Vagina (tissue), 2 donors: ENCODE measurements around the gene GFRA1. TPM values are rescaled to one million over a fixed set of nuclear protein-coding genes. Genes with fewer than 3 reads are reported as not detected.

Experiments used
- DNase-seq, 2 donors: peaks; one replicate each; pipeline ENCODE4 v3.0.0-alpha.2; 2017; ENCODE audit errors: extremely low spot score in 2 of 2
- H3K27ac ChIP-seq: fragments of 200-600 bp; sonication (generic); one replicate; pipeline ENCODE4 v1.5.1; 2019
- H3K27me3 ChIP-seq: fragments of 200-600 bp; sonication (generic); one replicate; pipeline ENCODE4 v1.5.1; 2019
- H3K36me3 ChIP-seq, 2 donors: fragments of 200-600 bp; sonication (generic); one replicate each; pipeline ENCODE4 v1.5.1; 2017 to 2019
- H3K4me1 ChIP-seq: fragments of 200-600 bp; sonication (generic); one replicate; pipeline ENCODE4 v1.5.1; 2019
- H3K4me3 ChIP-seq, 2 donors: fragments of 200-600 bp; sonication (generic); 1 replicate in 1 of 2; 2 replicates in 1 of 2; pipeline ENCODE4 v1.5.1; 2016 to 2019
- H3K9me3 ChIP-seq: fragments of 200-600 bp; sonication (generic); one replicate; pipeline ENCODE4 v1.5.1; 2019
- CTCF ChIP-seq, 3 experiments: fragments of 450-650 bp in 2 of 3; fragments of 200-600 bp in 1 of 3; sonication (generic) in 1 of 3; IDR thresholded peaks; one replicate each; pipeline ENCODE4 v1.5.1; 2017 to 2019; ENCODE audit warnings: antibody characterized with exemption in 3 of 3, mild to moderate bottlenecking in 2 of 3, moderate library complexity in 2 of 3
- POLR2A ChIP-seq, 2 donors: fragments of 450-650 bp; IDR thresholded peaks; one replicate each; pipeline ENCODE4 v1.6.1; 2017; ENCODE audit warnings: antibody characterized with exemption in 2 of 2, mild to moderate bottlenecking in 2 of 2, moderate library complexity in 2 of 2
- POLR2AphosphoS5 ChIP-seq, 2 donors: sonication (generic); formaldehyde crosslinking; IDR thresholded peaks; one replicate each; pipeline ENCODE4 v1.9.0; 2017; ENCODE audit warnings: antibody characterized with exemption in 2 of 2, mild to moderate bottlenecking in 2 of 2, low read depth in 1 of 2; ENCODE audit not compliant: insufficient read depth in 1 of 2
- intact Hi-C: fragments of 100-400 bp; cut with DNase I; formaldehyde crosslinking; loops from one replicate; pipeline ENCODE4 v1.15.1; 2023
- total RNA-seq: library from RNA; depleted of rRNA; stranded (reverse); fragments of >200 nt; gene quantifications from one replicate; pipeline ENCODE4 v1.2.3, GENCODE V29; 2016

The GFRA1 gene
- total RNA-seq, 1 donor from 2014 or later = 57.7 TPM

GRCh38 chr10:116237260-116237659 is 35.7 kb downstream of the GFRA1 start:
- H3K4me1 ChIP-seq = peaks cover 8% of the 10 kb centered on the region
- H3K36me3 ChIP-seq = no peaks in the 10 kb centered on the region
- H3K9me3 ChIP-seq = no peaks in the 10 kb centered on the region
- intact Hi-C loops = no loop called here
- no peak for TF ChIP-seq CTCF (IDR thresholded peaks at IDR 0.05)
- no peak for TF ChIP-seq POLR2A (IDR thresholded peaks at IDR 0.05)
- no peak for TF ChIP-seq POLR2AphosphoS5 (IDR thresholded peaks at IDR 0.05; ENCODE audit: insufficient read depth in 1 of 2, low read depth in 1 of 2)
- no peaks in the 10 kb centered on the region for H3K27me3 ChIP-seq
- no peak overlapping the region for H3K4me3 ChIP-seq
- DNase-seq = no peak
- H3K27ac ChIP-seq = no peak overlapping the region

- Histone ChIP-seq H3K4me1 (peaks cover 8% of the 10 kb centered on the region), H3K27ac (no peak overlapping the region), H3K36me3 (no peaks in the 10 kb centered on the region), H3K27me3 (no peaks in the 10 kb centered on the region), H3K4me3 (no peak overlapping the region), H3K9me3 (no peaks in the 10 kb centered on the region)
- intact Hi-C loops = no loop called here
- DNase-seq = no peak
- no peak for TF ChIP-seq POLR2A (IDR thresholded peaks at IDR 0.05)
- no peak for TF ChIP-seq POLR2AphosphoS5 (IDR thresholded peaks at IDR 0.05; ENCODE audit: insufficient read depth in 1 of 2, low read depth in 1 of 2)
- TF ChIP-seq CTCF (IDR thresholded peaks at IDR 0.05) = no peak
These were observed 39.8 kb downstream of the GFRA1 start for GRCh38 chr10:116233230-116233629.

GRCh38 chr10:116232613-116233012 is 40.4 kb downstream of the GFRA1 start:
- no peak for DNase-seq
- TF ChIP-seq CTCF (IDR thresholded peaks at IDR 0.05) (no peak), POLR2A (IDR thresholded peaks at IDR 0.05) (no peak), POLR2AphosphoS5 (IDR thresholded peaks at IDR 0.05; ENCODE audit: insufficient read depth in 1 of 2, low read depth in 1 of 2) (no peak)
- Histone ChIP-seq H3K36me3 (no peaks in the 10 kb centered on the region), H3K27me3 (no peaks in the 10 kb centered on the region), H3K4me1 (peaks cover 3% of the 10 kb centered on the region), H3K27ac (no peak overlapping the region), H3K9me3 (no peaks in the 10 kb centered on the region), H3K4me3 (no peak overlapping the region)
- intact Hi-C loops = no loop called here

GRCh38 chr10:116226766-116227165 is 46.2 kb downstream of the GFRA1 start:
- Histone ChIP-seq H3K36me3 (no peaks in the 10 kb centered on the region), H3K4me1 (no peaks in the 10 kb centered on the region), H3K27me3 (no peaks in the 10 kb centered on the region), H3K9me3 (no peaks in the 10 kb centered on the region), H3K27ac (no peak overlapping the region), H3K4me3 (no peak overlapping the region)
- intact Hi-C loops = no loop called here
- no peak for TF ChIP-seq POLR2A (IDR thresholded peaks at IDR 0.05)
- TF ChIP-seq CTCF (IDR thresholded peaks at IDR 0.05) = no peak
- TF ChIP-seq POLR2AphosphoS5 (IDR thresholded peaks at IDR 0.05; ENCODE audit: insufficient read depth in 1 of 2, low read depth in 1 of 2) = no peak
- no peak for DNase-seq

- Histone ChIP-seq H3K27ac (no peak overlapping the region), H3K36me3 (no peaks in the 10 kb centered on the region), H3K27me3 (no peaks in the 10 kb centered on the region), H3K4me1 (no peaks in the 10 kb centered on the region), H3K4me3 (no peak overlapping the region), H3K9me3 (no peaks in the 10 kb centered on the region)
- intact Hi-C loops = no loop called here
- TF ChIP-seq POLR2AphosphoS5 (IDR thresholded peaks at IDR 0.05; ENCODE audit: insufficient read depth in 1 of 2, low read depth in 1 of 2) (no peak), CTCF (IDR thresholded peaks at IDR 0.05) (no peak), POLR2A (IDR thresholded peaks at IDR 0.05) (no peak)
- no peak for DNase-seq
These were observed 47.0 kb downstream of the GFRA1 start for GRCh38 chr10:116226053-116226452.
